ENCODE measurements around the gene GOT1. TPM values are rescaled to one million over a fixed set of nuclear protein-coding genes. Genes with fewer than 3 reads are reported as not detected.

The GOT1 gene
- total and polyA plus RNA-seq, 4 donors = 73.5 to 271 (median 123) TPM

DNA sequence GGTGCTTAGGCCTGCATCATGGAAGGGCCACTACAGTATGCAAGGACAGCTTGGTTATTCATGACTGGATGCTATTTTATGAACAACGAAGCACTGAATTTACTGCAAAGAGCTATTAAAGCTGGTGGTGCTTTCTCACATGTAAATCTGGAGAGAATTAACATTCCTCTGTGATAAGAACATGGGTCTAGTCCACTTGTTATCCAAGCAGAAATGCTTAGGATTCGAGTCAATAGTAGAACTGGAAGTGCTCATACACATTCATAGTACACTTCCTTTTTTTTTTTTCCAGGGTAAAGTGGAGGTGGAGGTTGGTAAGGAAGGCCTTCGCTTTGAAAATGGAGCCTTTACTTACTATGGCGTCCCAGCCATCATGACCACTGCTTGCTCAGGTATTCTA, 66.3 kb downstream of the GOT1 start:
- TF ChIP-seq FOXA2 (IDR thresholded peaks at IDR 0.05) = no peak
- no peak for TF ChIP-seq JUND (IDR thresholded peaks at IDR 0.05)
- TF ChIP-seq, protein P1, sequence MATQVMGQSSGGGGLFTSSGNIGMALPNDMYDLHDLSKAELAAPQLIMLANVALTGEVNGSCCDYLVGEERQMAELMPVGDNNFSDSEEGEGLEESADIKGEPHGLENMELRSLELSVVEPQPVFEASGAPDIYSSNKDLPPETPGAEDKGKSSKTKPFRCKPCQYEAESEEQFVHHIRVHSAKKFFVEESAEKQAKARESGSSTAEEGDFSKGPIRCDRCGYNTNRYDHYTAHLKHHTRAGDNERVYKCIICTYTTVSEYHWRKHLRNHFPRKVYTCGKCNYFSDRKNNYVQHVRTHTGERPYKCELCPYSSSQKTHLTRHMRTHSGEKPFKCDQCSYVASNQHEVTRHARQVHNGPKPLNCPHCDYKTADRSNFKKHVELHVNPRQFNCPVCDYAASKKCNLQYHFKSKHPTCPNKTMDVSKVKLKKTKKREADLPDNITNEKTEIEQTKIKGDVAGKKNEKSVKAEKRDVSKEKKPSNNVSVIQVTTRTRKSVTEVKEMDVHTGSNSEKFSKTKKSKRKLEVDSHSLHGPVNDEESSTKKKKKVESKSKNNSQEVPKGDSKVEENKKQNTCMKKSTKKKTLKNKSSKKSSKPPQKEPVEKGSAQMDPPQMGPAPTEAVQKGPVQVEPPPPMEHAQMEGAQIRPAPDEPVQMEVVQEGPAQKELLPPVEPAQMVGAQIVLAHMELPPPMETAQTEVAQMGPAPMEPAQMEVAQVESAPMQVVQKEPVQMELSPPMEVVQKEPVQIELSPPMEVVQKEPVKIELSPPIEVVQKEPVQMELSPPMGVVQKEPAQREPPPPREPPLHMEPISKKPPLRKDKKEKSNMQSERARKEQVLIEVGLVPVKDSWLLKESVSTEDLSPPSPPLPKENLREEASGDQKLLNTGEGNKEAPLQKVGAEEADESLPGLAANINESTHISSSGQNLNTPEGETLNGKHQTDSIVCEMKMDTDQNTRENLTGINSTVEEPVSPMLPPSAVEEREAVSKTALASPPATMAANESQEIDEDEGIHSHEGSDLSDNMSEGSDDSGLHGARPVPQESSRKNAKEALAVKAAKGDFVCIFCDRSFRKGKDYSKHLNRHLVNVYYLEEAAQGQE (IDR thresholded peaks at IDR 0.05) = no peak
- TF ChIP-seq, protein P2, sequence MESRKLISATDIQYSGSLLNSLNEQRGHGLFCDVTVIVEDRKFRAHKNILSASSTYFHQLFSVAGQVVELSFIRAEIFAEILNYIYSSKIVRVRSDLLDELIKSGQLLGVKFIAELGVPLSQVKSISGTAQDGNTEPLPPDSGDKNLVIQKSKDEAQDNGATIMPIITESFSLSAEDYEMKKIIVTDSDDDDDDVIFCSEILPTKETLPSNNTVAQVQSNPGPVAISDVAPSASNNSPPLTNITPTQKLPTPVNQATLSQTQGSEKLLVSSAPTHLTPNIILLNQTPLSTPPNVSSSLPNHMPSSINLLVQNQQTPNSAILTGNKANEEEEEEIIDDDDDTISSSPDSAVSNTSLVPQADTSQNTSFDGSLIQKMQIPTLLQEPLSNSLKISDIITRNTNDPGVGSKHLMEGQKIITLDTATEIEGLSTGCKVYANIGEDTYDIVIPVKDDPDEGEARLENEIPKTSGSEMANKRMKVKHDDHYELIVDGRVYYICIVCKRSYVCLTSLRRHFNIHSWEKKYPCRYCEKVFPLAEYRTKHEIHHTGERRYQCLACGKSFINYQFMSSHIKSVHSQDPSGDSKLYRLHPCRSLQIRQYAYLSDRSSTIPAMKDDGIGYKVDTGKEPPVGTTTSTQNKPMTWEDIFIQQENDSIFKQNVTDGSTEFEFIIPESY (IDR thresholded peaks at IDR 0.05) = no peak
- TF ChIP-seq YY1 (IDR thresholded peaks at IDR 0.05) = no peak
- no peak for TF ChIP-seq SP1 (IDR thresholded peaks at IDR 0.05)
- TF ChIP-seq RAD21 (IDR thresholded peaks at IDR 0.05) = no peak
- TF ChIP-seq HNF4A (conservative IDR thresholded peaks at IDR 0.05) = no peak
- TF ChIP-seq, protein P3, sequence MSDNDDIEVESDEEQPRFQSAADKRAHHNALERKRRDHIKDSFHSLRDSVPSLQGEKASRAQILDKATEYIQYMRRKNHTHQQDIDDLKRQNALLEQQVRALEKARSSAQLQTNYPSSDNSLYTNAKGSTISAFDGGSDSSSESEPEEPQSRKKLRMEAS (IDR thresholded peaks at IDR 0.05) = no peak
- TF ChIP-seq TAF1 (conservative IDR thresholded peaks at IDR 0.05) = no peak
- no peak for TF ChIP-seq GABPA (IDR thresholded peaks at IDR 0.05 in 1 of 2, conservative IDR thresholded peaks at IDR 0.05 in 1 of 2)
- no peak for TF ChIP-seq EGR1 (IDR thresholded peaks at IDR 0.05; ENCODE audit: low read depth in 2 of 2)
- TF ChIP-seq FOXA1 (IDR thresholded peaks at IDR 0.05) = no peak
- no peak for TF ChIP-seq HNF4G (IDR thresholded peaks at IDR 0.05)
- TF ChIP-seq, protein P4, sequence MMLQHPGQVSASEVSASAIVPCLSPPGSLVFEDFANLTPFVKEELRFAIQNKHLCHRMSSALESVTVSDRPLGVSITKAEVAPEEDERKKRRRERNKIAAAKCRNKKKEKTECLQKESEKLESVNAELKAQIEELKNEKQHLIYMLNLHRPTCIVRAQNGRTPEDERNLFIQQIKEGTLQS (IDR thresholded peaks at IDR 0.05) = no peak
- TF ChIP-seq NR2F2 (IDR thresholded peaks at IDR 0.05) = no peak
- no peak for TF ChIP-seq RXRA (IDR thresholded peaks at IDR 0.05)
- TF ChIP-seq, protein P5, sequence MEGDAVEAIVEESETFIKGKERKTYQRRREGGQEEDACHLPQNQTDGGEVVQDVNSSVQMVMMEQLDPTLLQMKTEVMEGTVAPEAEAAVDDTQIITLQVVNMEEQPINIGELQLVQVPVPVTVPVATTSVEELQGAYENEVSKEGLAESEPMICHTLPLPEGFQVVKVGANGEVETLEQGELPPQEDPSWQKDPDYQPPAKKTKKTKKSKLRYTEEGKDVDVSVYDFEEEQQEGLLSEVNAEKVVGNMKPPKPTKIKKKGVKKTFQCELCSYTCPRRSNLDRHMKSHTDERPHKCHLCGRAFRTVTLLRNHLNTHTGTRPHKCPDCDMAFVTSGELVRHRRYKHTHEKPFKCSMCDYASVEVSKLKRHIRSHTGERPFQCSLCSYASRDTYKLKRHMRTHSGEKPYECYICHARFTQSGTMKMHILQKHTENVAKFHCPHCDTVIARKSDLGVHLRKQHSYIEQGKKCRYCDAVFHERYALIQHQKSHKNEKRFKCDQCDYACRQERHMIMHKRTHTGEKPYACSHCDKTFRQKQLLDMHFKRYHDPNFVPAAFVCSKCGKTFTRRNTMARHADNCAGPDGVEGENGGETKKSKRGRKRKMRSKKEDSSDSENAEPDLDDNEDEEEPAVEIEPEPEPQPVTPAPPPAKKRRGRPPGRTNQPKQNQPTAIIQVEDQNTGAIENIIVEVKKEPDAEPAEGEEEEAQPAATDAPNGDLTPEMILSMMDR (IDR thresholded peaks at IDR 0.05; ENCODE audit: low read depth, low read length, missing input control) = no peak
- Histone ChIP-seq H3K4me1 (ENCODE audit: control insufficient read depth in 4 of 4, insufficient read depth in 4 of 4, low read length in 3 of 4) (no peaks in the 10 kb centered on the region), H3K9ac (ENCODE audit: low read depth in 1 of 2, low read length in 2 of 2) (no peak overlapping the region), H3K4me3 (ENCODE audit: low read depth in 1 of 3, low read length in 3 of 3) (no peak overlapping the region), H3K9me3 (ENCODE audit: control insufficient read depth in 4 of 4, low read length in 3 of 4) (no peaks in the 10 kb centered on the region), H3K27me3 (ENCODE audit: control insufficient read depth in 4 of 4, insufficient read depth in 4 of 4, low read length in 3 of 4) (no peaks in the 10 kb centered on the region), H3K36me3 (ENCODE audit: control insufficient read depth in 4 of 4, insufficient read depth in 3 of 4, low read depth in 1 of 4, low read length in 3 of 4) (no peaks in the 10 kb centered on the region), H3K27ac (ENCODE audit: low read depth in 1 of 2, low read length in 2 of 2) (no peak overlapping the region)
- no peak for DNase-seq (ENCODE audit: low spot score)
- 87% methylated on average over 4 of the region's 4 CpGs for WGBS

All from liver (tissue), 9 donors.